ENCODE data around the gene MOSMO.
"Not testable (repeated sequence)": the region's sequence is repeated elsewhere in the genome, so short reads cannot be mapped to it uniquely, and the experiment has no call there.

Gene MOSMO

DNA sequence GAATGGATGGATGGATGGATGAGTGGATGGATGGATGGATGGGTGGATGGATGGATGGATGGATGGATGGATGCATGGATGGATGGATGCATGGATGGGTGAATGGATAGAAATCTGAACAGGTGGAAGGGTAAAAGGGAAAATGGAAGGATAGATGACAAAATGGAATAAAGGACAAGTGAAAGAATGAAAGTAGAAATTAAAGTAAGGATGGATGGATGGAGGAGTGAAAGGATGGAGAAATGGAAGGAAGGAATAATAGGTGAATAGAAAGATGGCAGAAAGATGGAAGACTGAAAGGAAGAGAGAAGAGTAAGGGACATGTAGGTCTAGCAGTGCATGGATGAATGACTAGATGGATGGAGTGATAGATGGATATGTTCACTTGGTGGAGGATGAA is 114.3 kb downstream of the MOSMO start:
- H3K36me3 ChIP-seq, result no peaks in the 10 kb centered on the region
- H3K27ac ChIP-seq, result no peak overlapping the region
- H3K4me3 ChIP-seq, result no peak overlapping the region
- intact Hi-C loops (cut with DNase I; ENCODE audit: low total_unique reads), result no loop called here
- no peaks in the 10 kb centered on the region for H3K27me3 ChIP-seq
- H3K9me3 ChIP-seq, result no peaks in the 10 kb centered on the region
- H3K4me1 ChIP-seq, result no peaks in the 10 kb centered on the region
- DNase-seq, result no peak
- TF ChIP-seq, protein P1, sequence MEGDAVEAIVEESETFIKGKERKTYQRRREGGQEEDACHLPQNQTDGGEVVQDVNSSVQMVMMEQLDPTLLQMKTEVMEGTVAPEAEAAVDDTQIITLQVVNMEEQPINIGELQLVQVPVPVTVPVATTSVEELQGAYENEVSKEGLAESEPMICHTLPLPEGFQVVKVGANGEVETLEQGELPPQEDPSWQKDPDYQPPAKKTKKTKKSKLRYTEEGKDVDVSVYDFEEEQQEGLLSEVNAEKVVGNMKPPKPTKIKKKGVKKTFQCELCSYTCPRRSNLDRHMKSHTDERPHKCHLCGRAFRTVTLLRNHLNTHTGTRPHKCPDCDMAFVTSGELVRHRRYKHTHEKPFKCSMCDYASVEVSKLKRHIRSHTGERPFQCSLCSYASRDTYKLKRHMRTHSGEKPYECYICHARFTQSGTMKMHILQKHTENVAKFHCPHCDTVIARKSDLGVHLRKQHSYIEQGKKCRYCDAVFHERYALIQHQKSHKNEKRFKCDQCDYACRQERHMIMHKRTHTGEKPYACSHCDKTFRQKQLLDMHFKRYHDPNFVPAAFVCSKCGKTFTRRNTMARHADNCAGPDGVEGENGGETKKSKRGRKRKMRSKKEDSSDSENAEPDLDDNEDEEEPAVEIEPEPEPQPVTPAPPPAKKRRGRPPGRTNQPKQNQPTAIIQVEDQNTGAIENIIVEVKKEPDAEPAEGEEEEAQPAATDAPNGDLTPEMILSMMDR (IDR thresholded peaks at IDR 0.05), result no peak

DNA sequence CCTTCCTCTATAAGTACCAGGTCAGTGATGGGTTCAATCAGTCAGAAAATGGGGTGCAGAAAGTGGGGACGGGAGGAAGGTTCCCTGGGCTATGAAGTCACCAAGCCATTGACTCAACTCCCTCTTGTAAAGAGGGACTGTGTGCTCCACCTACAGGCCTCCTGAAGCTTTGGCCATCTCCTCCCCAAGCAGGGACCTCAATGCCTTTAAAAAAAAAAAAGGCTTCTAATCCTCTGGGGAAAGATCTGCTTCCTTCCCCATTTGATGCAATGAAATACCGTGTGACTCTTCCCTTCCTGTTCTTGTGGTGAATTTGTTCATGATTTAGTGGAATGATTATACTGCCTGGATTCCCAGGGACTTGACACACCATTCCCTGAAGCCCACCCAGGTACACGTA is 115.2 kb downstream of the MOSMO start:
- Histone ChIP-seq H3K36me3 (no peaks in the 10 kb centered on the region), H3K4me1 (no peaks in the 10 kb centered on the region), H3K4me3 (no peak overlapping the region), H3K9me3 (no peaks in the 10 kb centered on the region), H3K27me3 (no peaks in the 10 kb centered on the region), H3K27ac (no peak overlapping the region)
- TF ChIP-seq, protein P1 (IDR thresholded peaks at IDR 0.05), result no peak
- intact Hi-C loops (cut with DNase I; ENCODE audit: low total_unique reads), result no loop called here
- DNase-seq, result peak in 1 of 2 donors; percentile 23

DNA sequence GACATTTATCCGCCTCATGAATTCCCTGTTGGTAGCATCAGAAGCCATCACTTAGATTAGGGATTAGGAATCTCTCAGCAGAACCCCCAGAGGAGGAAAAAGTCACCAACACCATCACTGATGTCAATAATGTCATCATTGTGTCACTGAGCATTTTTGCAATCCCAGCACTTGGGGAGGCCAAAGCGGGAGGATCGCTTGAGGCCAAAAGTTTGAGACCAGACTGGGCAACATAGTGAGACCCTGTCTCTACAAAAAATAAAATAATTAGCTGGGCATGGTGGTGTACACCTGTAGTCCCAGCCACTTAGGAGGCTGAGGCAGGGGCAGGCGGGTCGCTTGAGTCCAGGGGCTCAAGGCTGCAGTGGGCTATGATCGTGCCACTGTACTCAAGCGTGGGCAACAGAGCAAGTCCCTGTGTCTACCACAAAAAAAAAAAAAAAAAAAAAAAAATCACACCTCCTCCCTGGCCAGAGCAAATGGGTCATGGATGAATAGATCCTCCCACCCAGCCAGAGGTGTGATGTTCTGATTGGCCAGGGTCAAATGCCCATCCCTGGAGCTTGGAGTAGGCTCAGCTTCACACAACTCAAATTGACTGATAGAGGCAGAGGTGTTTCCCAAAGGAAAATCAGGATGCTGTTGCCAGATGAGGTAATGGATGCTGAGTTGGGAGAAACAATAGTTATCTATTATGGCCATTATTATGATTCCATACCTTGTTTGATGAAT is 116.0 kb downstream of the MOSMO start:
- intact Hi-C loops (cut with DNase I; ENCODE audit: low total_unique reads), result no loop called here

DNA sequence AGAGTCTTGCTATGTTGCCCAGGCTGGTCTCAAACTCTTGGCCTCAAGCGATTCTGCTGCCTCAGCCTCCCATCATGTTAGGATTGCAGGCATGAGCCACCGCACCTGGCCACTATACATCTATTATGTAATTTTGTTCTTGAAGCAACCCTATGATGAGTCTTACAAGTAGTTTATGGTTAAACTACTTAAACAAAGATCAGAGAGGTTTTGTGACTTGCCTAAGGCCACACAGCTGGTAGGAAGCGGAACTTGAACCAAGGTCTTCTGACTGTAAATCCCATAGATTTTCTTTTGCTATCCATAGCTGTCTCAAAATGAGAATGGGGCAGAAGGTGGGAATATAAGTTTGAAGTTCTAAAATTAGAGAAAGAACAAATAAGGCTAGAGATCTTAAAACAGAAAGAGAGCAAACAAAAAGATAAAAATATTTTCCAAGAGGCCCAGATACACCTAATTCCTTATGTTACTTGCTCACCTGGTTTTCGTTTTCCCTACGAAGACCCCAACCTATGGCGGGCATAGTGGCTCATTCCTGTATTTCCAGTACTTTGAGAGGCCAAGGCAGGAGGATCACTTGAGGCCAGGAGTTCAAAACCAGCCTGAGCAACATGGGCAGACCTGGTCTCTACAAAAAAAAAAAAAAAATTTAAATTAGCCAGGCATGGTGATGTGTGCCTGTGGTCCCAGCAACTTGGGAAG is 116.8 kb downstream of the MOSMO start:
- TF ChIP-seq, protein P1 (IDR thresholded peaks at IDR 0.05), result no peak
- Histone ChIP-seq H3K4me1 (no peaks in the 10 kb centered on the region), H3K27ac (no peak overlapping the region), H3K27me3 (no peaks in the 10 kb centered on the region), H3K36me3 (no peaks in the 10 kb centered on the region), H3K4me3 (no peak overlapping the region), H3K9me3 (no peaks in the 10 kb centered on the region)
- intact Hi-C loops (cut with DNase I; ENCODE audit: low total_unique reads), result no loop called here
- peak in 1 of 2 donors; percentile 3 for DNase-seq

More for the DNA sequence above, 116.0 kb downstream of the MOSMO start:
- Histone ChIP-seq H3K9me3 (no peaks in the 10 kb centered on the region), H3K27ac (no peak overlapping the region), H3K27me3 (no peaks in the 10 kb centered on the region), H3K4me3 (no peak overlapping the region), H3K36me3 (no peaks in the 10 kb centered on the region), H3K4me1 (no peaks in the 10 kb centered on the region)
- TF ChIP-seq, protein P1 (IDR thresholded peaks at IDR 0.05), result no peak
- DNase-seq, result peak in 1 of 2 donors; percentile 20

DNA sequence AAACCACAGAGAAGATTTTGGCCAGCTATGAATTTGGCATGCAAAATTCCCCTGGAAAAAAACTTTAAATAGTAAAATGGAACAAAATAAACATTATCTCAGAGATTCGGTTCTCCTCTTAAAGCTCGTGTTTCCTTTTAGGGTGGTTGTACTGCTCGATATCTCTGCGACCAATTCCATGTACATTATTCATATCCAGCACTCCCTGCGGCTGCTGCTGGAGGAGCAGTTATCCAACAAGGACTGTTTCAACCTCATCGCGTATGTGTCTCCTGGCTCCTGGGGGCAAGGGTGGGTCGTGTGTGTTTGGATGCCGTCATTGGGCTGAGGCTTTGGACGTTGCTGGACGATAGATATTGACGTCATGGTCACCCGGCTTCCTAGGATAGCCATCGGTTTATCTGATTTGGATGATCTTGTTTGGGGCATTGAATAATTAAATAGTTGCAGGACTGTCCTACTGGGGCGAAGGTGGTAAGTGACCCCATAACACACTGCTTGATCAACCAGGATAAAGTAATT is 118.2 kb downstream of the MOSMO start:
- TF ChIP-seq, protein P1 (IDR thresholded peaks at IDR 0.05), result no peak
- peak in 1 of 2 donors; percentile 10 for DNase-seq
- H3K27ac ChIP-seq, result no peak overlapping the region
- H3K27me3 ChIP-seq, result no peaks in the 10 kb centered on the region
- no peaks in the 10 kb centered on the region for H3K36me3 ChIP-seq
- H3K9me3 ChIP-seq, result no peaks in the 10 kb centered on the region
- intact Hi-C loops (cut with DNase I; ENCODE audit: low total_unique reads), result no loop called here
- H3K4me1 ChIP-seq, result no peaks in the 10 kb centered on the region
- H3K4me3 ChIP-seq, result no peak overlapping the region

DNA sequence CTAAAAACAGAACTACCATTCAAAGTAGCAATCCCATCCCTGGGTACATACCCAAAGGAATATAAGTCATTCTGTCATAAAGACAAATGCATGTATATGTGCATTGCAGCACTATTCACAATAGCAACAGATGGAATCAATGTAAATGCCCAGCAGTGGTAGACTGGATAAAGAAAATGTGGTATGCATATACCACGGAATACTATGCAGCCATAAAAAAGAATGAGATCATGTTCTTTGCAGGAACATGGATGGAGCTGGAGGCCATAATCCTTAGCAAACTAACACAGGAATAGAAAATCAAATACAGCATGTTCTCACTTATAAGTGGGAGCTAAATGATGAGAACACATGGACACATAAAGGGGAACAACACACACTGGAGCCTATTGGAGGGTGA is 120.6 kb downstream of the MOSMO start:
- DNase-seq; H3K4me1 ChIP-seq; H3K27me3 ChIP-seq; H3K27ac ChIP-seq; H3K4me3 ChIP-seq; intact Hi-C loops (cut with DNase I; ENCODE audit: low total_unique reads); H3K36me3 ChIP-seq; H3K9me3 ChIP-seq: not testable (repeated sequence)
